Activated effector memory CD4-positive, alpha-beta T cell treated with anti-CD3 and anti-CD28 coated beads, Interleukin-2, amount 50 U/mL, for 16 hours (primary cell): ENCODE results near the gene GYS2.
"Not testable (repeated sequence)": the region's sequence is repeated elsewhere in the genome, so short reads cannot be mapped to it uniquely, and the experiment has no call there.

Source experiments
- DNase-seq: peaks from one replicate; pipeline ENCODE4 v3.0.0-alpha.2; 2020

Gene GYS2

GRCh38 chr12:21599143-21599999, 5.3 kb downstream of the GYS2 start:
- no peak for DNase-seq

- DNase-seq = no peak
Measured at GRCh38 chr12:21598651-21599050, 6.0 kb downstream of the GYS2 start.

- DNase-seq = not testable (repeated sequence)
Measured at GRCh38 chr12:21595356-21595755, 9.3 kb downstream of the GYS2 start.

- DNase-seq = no peak
Measured at GRCh38 chr12:21585485-21585884, 19.2 kb downstream of the GYS2 start.

- not testable (repeated sequence) for DNase-seq
Measured at GRCh38 chr12:21584403-21585182, 20.1 kb downstream of the GYS2 start.

- no peak for DNase-seq
Measured at GRCh38 chr12:21583587-21583986, 21.1 kb downstream of the GYS2 start.

- DNase-seq = no peak
Measured at GRCh38 chr12:21580748-21581516, 23.7 kb downstream of the GYS2 start.

- no peak for DNase-seq
Measured at GRCh38 chr12:21577516-21577915, 27.1 kb downstream of the GYS2 start.

GRCh38 chr12:21576431-21576830, 28.2 kb downstream of the GYS2 start:
- no peak for DNase-seq

- no peak for DNase-seq
Measured at GRCh38 chr12:21573733-21574358, 30.8 kb downstream of the GYS2 start.

- no peak for DNase-seq
Measured at GRCh38 chr12:21571046-21571445, 33.6 kb downstream of the GYS2 start.

- DNase-seq = no peak
Measured at GRCh38 chr12:21568115-21568514, 36.5 kb downstream of the GYS2 start.

GRCh38 chr12:21566907-21567394, 37.7 kb downstream of the GYS2 start:
- DNase-seq = no peak

- DNase-seq = no peak
Measured at GRCh38 chr12:21566223-21566906, 38.3 kb downstream of the GYS2 start.

GRCh38 chr12:21562859-21563258, 41.8 kb downstream of the GYS2 start:
- DNase-seq = no peak

GRCh38 chr12:21561158-21561557, 43.5 kb downstream of the GYS2 start:
- DNase-seq = no peak

GRCh38 chr12:21559855-21560569, 44.6 kb downstream of the GYS2 start:
- no peak for DNase-seq

GRCh38 chr12:21558100-21558679, 46.5 kb downstream of the GYS2 start:
- no peak for DNase-seq

- DNase-seq = no peak
Measured at GRCh38 chr12:21553329-21553675, 51.3 kb downstream of the GYS2 start.

- DNase-seq = no peak
Measured at GRCh38 chr12:21552635-21553328, 51.9 kb downstream of the GYS2 start.
